ENCODE measurements around the gene KRTAP10-5. TPM values are rescaled to one million over a fixed set of nuclear protein-coding genes. Genes with fewer than 3 reads are reported as not detected.
A peak's percentile ranks its signal among the peaks of the same experiment; 100 is the strongest.

The KRTAP10-5 gene
- total RNA-seq, 1 experiment from 2014 or later = not detected

GRCh38 chr21:44535963-44536362, 44.4 kb downstream of the KRTAP10-5 start (continued):
- TF ChIP-seq FOXJ3 (CRISPR knock-in tag; IDR thresholded peaks at IDR 0.05; ENCODE audit: borderline replicate concordance) (no peak), JAZF1 (CRISPR knock-in tag; IDR thresholded peaks at IDR 0.05) (no peak), ESRRA (CRISPR knock-in tag; IDR thresholded peaks at IDR 0.05; ENCODE audit: borderline replicate concordance) (no peak), NFATC4 (CRISPR knock-in tag; IDR thresholded peaks at IDR 0.05) (no peak), SOX15 (CRISPR knock-in tag; IDR thresholded peaks at IDR 0.05) (no peak), ZBTB43 (CRISPR knock-in tag; IDR thresholded peaks at IDR 0.05) (no peak), MAX (CRISPR knock-in tag; IDR thresholded peaks at IDR 0.05) (no peak), ZNF219 (CRISPR knock-in tag; IDR thresholded peaks at IDR 0.05; ENCODE audit: borderline replicate concordance) (no peak), NR3C1 (CRISPR knock-in tag; conservative IDR thresholded peaks at IDR 0.05; ENCODE audit: low read depth) (no peak)

- Mint-ChIP-seq H3K27ac (peak overlapping the region; percentile 63; the same call in 1 of the 2 replicates), H3K4me3 (no peak overlapping the region), H3K36me3 (0 out of 2 replicates have a peak, but pooled peaks cover 2% of the 10 kb centered on the region), H3K4me1 (peaks cover 2% of the 10 kb centered on the region; the same call in 1 of the 2 replicates), H3K9me3 (peaks cover 7% of the 10 kb centered on the region), H3K27me3 (ENCODE audit: low read depth) (no peaks in the 10 kb centered on the region)
- DNase-seq (ENCODE audit: low spot score) (no peak), ATAC-seq (no peak)
- POLR2A ChIA-PET = no interaction called here
- CTCF ChIA-PET = no interaction called here
- TF ChIP-seq ZNF396 (CRISPR knock-in tag; IDR thresholded peaks at IDR 0.05; ENCODE audit: borderline replicate concordance) (no peak), ATF3 (CRISPR knock-in tag; conservative IDR thresholded peaks at IDR 0.05) (no peak), CTCF (IDR thresholded peaks at IDR 0.05) (no peak), E2F4 (CRISPR knock-in tag; IDR thresholded peaks at IDR 0.05; ENCODE audit: borderline replicate concordance, low read depth) (no peak), MAX (CRISPR knock-in tag; IDR thresholded peaks at IDR 0.05) (no peak), ZNF232 (CRISPR knock-in tag; IDR thresholded peaks at IDR 0.05) (no peak), SOX15 (CRISPR knock-in tag; IDR thresholded peaks at IDR 0.05) (no peak), MXD4 (CRISPR knock-in tag; IDR thresholded peaks at IDR 0.05; ENCODE audit: borderline replicate concordance) (no peak), NR1H2 (CRISPR knock-in tag; IDR thresholded peaks at IDR 0.05) (no peak), ZNF263 (CRISPR knock-in tag; IDR thresholded peaks at IDR 0.05; ENCODE audit: low read depth) (no peak), ZNF512 (CRISPR knock-in tag; IDR thresholded peaks at IDR 0.05; ENCODE audit: borderline replicate concordance) (no peak), NR2C2 (CRISPR knock-in tag; IDR thresholded peaks at IDR 0.05) (no peak), ZNF671 (CRISPR knock-in tag; IDR thresholded peaks at IDR 0.05) (no peak), ATF6 (CRISPR knock-in tag; IDR thresholded peaks at IDR 0.05) (no peak), NFATC4 (CRISPR knock-in tag; IDR thresholded peaks at IDR 0.05) (no peak), CREM (CRISPR knock-in tag; IDR thresholded peaks at IDR 0.05) (no peak), ATF2 (CRISPR knock-in tag; IDR thresholded peaks at IDR 0.05; ENCODE audit: borderline replicate concordance, low read depth) (no peak), HMGXB4 (CRISPR knock-in tag; IDR thresholded peaks at IDR 0.05) (no peak)
Measured at GRCh38 chr21:44534688-44535087, 45.7 kb downstream of the KRTAP10-5 start.
